ENCODE measurements around the gene HTR2C. TPM values are rescaled to one million over a fixed set of nuclear protein-coding genes. Genes with fewer than 3 reads are reported as not detected.

The HTR2C gene
- total RNA-seq, 1 donor: not detected

- Histone ChIP-seq H3K27me3 (ENCODE audit: insufficient read depth, low read length) (peaks cover 17% of the 10 kb centered on the region), H3K9me3 (ENCODE audit: low read depth, low read length) (no peaks in the 10 kb centered on the region), H3K36me3 (ENCODE audit: insufficient read depth, low read length) (no peaks in the 10 kb centered on the region), H3K4me1 (ENCODE audit: insufficient read depth, low read length) (no peaks in the 10 kb centered on the region), H3K4me3 (ENCODE audit: insufficient read depth, low read length) (no peak overlapping the region), H2AFZ (ENCODE audit: low read length) (no peak overlapping the region), H4K20me1 (ENCODE audit: insufficient read depth, low read length) (no peaks in the 10 kb centered on the region), H3K79me2 (ENCODE audit: insufficient read depth, low read length) (no peaks in the 10 kb centered on the region), H3K27ac (ENCODE audit: low read depth, low read length) (no peak overlapping the region), H3K4me2 (ENCODE audit: insufficient read depth, low read length) (no peak overlapping the region)
- DNase-seq (ENCODE audit: insufficient read length, low spot score, missing footprints): no peak
- no peak for TF ChIP-seq CTCF (IDR thresholded peaks at IDR 0.05; ENCODE audit: extremely low read depth, low read depth, low read length)
These were observed 321.4 kb downstream of the HTR2C start for GRCh38 chrX:114905251-114905650.

DNA sequence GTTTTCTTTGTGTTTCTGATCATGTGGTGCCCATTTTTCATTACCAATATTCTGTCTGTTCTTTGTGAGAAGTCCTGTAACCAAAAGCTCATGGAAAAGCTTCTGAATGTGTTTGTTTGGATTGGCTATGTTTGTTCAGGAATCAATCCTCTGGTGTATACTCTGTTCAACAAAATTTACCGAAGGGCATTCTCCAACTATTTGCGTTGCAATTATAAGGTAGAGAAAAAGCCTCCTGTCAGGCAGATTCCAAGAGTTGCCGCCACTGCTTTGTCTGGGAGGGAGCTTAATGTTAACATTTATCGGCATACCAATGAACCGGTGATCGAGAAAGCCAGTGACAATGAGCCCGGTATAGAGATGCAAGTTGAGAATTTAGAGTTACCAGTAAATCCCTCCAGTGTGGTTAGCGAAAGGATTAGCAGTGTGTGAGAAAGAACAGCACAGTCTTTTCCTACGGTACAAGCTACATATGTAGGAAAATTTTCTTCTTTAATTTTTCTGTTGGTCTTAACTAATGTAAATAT lies 323.2 kb downstream of the HTR2C start:
- no peak overlapping the region for H3K4me2 ChIP-seq (ENCODE audit: insufficient read depth, low read length)
- no peak for DNase-seq (ENCODE audit: insufficient read length, low spot score, missing footprints)
- TF ChIP-seq CTCF (IDR thresholded peaks at IDR 0.05; ENCODE audit: extremely low read depth, low read depth, low read length): no peak
- no peaks in the 10 kb centered on the region for H3K4me1 ChIP-seq (ENCODE audit: insufficient read depth, low read length)
- H3K27me3 ChIP-seq (ENCODE audit: insufficient read depth, low read length): peaks cover 17% of the 10 kb centered on the region
- no peak overlapping the region for H3K4me3 ChIP-seq (ENCODE audit: insufficient read depth, low read length)
- H3K9me3 ChIP-seq (ENCODE audit: low read depth, low read length): no peaks in the 10 kb centered on the region
- no peak overlapping the region for H2AFZ ChIP-seq (ENCODE audit: low read length)
- H3K27ac ChIP-seq (ENCODE audit: low read depth, low read length): no peak overlapping the region
- H3K79me2 ChIP-seq (ENCODE audit: insufficient read depth, low read length): no peaks in the 10 kb centered on the region
- no peaks in the 10 kb centered on the region for H4K20me1 ChIP-seq (ENCODE audit: insufficient read depth, low read length)
- H3K36me3 ChIP-seq (ENCODE audit: insufficient read depth, low read length): no peaks in the 10 kb centered on the region

- no peak overlapping the region for H3K4me2 ChIP-seq (ENCODE audit: insufficient read depth, low read length)
- no peak overlapping the region for H2AFZ ChIP-seq (ENCODE audit: low read length)
- H3K27ac ChIP-seq (ENCODE audit: low read depth, low read length): no peak overlapping the region
- H3K4me3 ChIP-seq (ENCODE audit: insufficient read depth, low read length): no peak overlapping the region
- TF ChIP-seq CTCF (IDR thresholded peaks at IDR 0.05; ENCODE audit: extremely low read depth, low read depth, low read length): no peak
- no peaks in the 10 kb centered on the region for H4K20me1 ChIP-seq (ENCODE audit: insufficient read depth, low read length)
- no peaks in the 10 kb centered on the region for H3K9me3 ChIP-seq (ENCODE audit: low read depth, low read length)
- no peaks in the 10 kb centered on the region for H3K36me3 ChIP-seq (ENCODE audit: insufficient read depth, low read length)
- no peaks in the 10 kb centered on the region for H3K79me2 ChIP-seq (ENCODE audit: insufficient read depth, low read length)
- H3K4me1 ChIP-seq (ENCODE audit: insufficient read depth, low read length): no peaks in the 10 kb centered on the region
- H3K27me3 ChIP-seq (ENCODE audit: insufficient read depth, low read length): peaks cover 8% of the 10 kb centered on the region
- no peak for DNase-seq (ENCODE audit: insufficient read length, low spot score, missing footprints)
These were observed 340.5 kb downstream of the HTR2C start for GRCh38 chrX:114924423-114924822.

DNA sequence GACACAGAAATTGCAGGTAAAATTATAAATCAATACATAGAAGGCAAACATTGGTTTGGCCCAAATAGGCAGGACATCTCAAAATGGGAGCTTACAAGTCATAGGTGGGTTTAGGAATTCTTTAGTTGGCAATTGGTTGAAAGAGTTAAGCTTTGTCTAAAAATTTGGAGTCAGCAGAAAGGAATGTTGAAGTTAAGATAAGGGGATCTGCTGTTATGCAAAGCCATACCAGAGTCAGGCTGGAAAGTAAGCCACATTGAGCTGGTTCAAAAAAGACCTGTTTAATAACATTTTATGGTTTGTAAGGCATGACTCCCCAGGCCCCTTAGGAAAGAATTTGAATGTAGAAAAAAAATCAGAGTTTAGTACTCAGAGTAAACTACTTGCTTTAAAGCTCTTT lies 341.0 kb downstream of the HTR2C start:
- no peak for DNase-seq (ENCODE audit: insufficient read length, low spot score, missing footprints)

More for the DNA sequence above, 341.0 kb downstream of the HTR2C start:
- Histone ChIP-seq H3K27me3 (ENCODE audit: insufficient read depth, low read length) (peaks cover 8% of the 10 kb centered on the region), H2AFZ (ENCODE audit: low read length) (no peak overlapping the region), H3K79me2 (ENCODE audit: insufficient read depth, low read length) (no peaks in the 10 kb centered on the region), H3K36me3 (ENCODE audit: insufficient read depth, low read length) (no peaks in the 10 kb centered on the region), H4K20me1 (ENCODE audit: insufficient read depth, low read length) (no peaks in the 10 kb centered on the region), H3K27ac (ENCODE audit: low read depth, low read length) (no peak overlapping the region), H3K4me3 (ENCODE audit: insufficient read depth, low read length) (no peak overlapping the region), H3K9me3 (ENCODE audit: low read depth, low read length) (no peaks in the 10 kb centered on the region), H3K4me2 (ENCODE audit: insufficient read depth, low read length) (no peak overlapping the region), H3K4me1 (ENCODE audit: insufficient read depth, low read length) (no peaks in the 10 kb centered on the region)
- no peak for TF ChIP-seq CTCF (IDR thresholded peaks at IDR 0.05; ENCODE audit: extremely low read depth, low read depth, low read length)

Data from osteoblast (primary cell).